GM08714 (cell line): Measurements from ENCODE around the gene MINDY4.

Source experiments
- H3K4me3 ChIP-seq: fragments of 200-500 bp; sonication (Bioruptor generic); 2 replicates; pipeline ENCODE4 v1.5.1; 2014; ENCODE audit warnings: mild to moderate bottlenecking, low read length, inconsistent platforms
- ZNF274 ChIP-seq: IDR thresholded peaks from 2 replicates; pipeline ENCODE4 v1.6.1; 2012; ENCODE audit warnings: mild to moderate bottlenecking, low read depth, low read length

The MINDY4 gene

DNA sequence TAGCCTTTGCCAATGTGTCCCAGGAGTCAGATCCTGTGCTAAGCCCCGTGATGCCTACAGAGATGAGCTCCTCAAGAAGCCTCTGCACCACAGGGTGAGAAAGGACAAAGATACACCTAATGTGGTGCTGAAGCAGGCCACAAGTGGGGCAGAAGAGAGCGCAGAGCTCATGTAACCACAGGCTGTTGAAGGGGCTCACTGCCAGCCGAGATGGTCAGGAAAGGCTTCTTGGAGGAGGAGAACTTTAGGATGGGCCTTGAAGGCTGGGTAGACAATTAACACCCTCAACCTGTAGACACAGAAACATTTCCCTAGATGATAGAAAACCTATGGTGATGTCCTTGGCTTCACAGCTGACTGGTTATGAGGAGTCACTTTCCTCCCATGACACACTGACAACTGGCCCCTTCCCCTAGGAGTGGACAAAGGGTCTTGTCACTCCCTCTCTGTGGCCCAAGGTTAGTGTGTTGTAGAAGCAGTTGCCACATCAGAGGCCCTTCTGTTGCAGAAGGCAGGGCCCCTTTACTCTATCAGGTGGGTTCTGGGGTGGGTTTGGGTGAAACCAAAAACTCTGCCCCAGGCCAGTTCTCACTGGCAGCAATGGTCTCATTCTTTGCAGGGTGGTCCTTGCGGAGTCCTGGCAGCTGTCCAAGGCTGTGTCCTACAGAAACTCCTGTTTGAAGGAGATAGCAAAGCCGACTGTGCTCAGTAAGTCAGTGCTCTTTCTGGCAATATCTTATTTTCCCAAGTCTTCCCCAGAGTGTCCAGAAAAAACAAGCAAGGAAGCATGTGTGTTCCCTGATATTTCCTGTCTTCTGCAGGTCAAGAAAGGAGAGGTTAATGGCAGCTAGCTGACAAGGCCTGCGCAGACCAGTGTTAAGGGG lies 69.2 kb downstream of the MINDY4 start:
- no peak for TF ChIP-seq ZNF274
- H3K4me3 ChIP-seq = no peak overlapping the region

DNA sequence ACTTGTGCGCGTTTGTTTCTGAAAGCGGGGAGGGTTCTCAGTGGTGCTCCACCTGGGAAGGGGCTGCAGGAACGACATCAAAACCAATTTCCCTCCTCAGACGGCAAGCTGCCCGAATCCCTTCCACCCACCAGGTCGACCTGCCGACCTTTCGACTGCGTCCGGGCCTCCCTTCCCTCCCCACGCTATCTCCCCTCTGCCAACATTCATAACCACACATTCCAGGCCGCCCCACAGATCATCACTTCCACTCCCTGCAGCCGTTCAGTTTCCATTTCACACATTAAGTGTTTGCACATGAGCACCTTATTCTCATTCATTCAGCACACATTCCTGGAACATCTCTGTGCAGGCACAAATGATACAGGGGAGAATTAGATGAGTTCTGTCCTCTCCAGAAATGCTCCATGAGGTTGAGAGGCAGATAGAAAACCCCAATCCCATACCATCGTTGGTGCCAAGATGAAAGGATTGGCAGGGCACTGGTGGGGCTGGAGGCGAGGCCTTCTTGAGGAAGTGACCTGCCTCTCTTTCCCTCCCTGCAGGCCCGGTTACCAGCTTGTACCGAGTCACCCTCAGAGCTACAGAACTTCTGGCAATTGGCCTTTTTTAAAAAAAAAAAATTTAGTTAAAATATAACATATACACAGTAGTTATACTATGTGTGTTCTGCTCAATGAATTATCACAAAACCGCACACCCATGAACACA lies 70.0 kb downstream of the MINDY4 start:
- no peak for TF ChIP-seq ZNF274
- H3K4me3 ChIP-seq = no peak overlapping the region

GRCh38 chr7:30841801-30842541 lies 70.8 kb downstream of the MINDY4 start:
- TF ChIP-seq ZNF274 = no peak

GRCh38 chr7:30842542-30843451 lies 71.6 kb downstream of the MINDY4 start:
- H3K4me3 ChIP-seq = no peak overlapping the region
- TF ChIP-seq ZNF274 = no peak

More at GRCh38 chr7:30841801-30842541, 70.8 kb downstream of the MINDY4 start:
- H3K4me3 ChIP-seq = no peak overlapping the region

GRCh38 chr7:30843741-30844482 lies 72.7 kb downstream of the MINDY4 start:
- H3K4me3 ChIP-seq = no peak overlapping the region
- TF ChIP-seq ZNF274 = no peak

DNA sequence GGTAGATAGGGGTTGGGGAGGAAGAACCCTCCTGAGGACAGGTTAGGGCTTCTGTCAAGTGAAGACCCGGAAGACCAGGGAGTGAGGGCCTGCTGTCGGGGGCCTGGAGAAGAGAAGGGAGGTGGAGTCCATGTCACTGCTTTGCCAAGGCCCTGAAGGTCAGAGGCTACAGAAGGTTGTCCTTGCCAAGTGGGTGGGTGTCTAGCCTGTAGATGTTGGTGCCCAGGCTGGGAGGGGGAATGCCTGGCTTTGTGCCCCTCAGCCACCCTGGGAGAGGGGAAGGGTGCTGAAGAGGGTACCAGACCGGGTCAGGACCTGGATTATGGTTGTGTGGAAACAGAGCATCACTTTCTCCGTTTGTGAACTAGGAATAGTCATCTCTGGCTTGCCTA lies 73.3 kb downstream of the MINDY4 start:
- TF ChIP-seq ZNF274 = no peak
- H3K4me3 ChIP-seq = no peak overlapping the region

DNA sequence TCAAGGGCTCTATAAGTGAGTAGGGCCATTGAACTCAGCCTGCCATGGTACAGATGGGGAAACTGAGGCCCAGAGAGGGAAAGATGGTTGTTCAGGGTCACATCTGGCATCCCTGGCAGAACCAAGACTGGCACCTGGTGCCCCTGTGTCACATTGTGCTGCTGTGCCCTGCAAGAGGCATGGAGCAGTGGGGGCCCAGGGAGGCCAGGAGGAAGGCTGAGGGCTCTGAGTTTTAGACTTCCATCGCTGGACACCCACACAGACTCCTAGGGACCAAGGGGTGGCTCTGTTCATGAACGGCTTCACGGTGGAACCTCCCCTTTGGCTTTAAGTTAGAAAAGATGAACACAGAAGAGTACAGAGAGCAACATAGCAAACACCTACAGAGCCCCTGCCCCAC lies 73.7 kb downstream of the MINDY4 start:
- TF ChIP-seq ZNF274 = no peak
- H3K4me3 ChIP-seq = no peak overlapping the region

DNA sequence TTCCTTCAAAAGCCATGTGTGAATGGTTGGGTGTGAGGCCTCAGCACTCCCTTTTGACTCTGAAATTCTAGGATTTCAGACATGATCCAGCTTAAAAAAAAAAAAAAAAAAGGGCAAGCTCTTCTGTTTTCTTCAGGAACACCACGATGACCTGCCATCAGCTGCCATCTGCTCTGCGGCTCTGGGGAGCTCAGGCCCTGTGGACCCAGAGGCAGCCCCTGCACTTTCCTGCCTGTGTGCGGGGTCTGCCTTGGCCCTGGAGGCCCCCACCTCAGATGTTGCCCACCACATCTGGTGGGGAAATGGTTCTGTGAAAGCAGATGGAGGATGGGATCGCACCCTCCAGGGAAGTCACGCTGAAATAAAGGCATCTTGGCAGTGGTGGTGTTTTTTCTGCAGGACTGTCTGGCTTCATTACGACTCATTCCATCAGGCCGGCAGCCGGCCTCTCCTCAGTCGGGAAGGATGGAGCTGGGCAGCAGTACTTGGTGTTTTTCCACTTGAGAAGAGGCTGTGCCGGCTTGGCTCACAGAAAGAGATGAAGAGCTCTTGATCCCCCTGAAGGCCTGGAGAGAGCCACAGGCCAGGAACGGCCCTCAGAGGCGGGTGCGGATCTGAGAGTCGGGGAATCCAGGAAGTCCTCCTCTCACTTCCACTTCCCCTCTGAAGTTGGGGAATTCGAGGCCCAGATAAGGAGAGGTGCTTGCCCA lies 74.4 kb downstream of the MINDY4 start:
- TF ChIP-seq ZNF274 = no peak
- H3K4me3 ChIP-seq = no peak overlapping the region

DNA sequence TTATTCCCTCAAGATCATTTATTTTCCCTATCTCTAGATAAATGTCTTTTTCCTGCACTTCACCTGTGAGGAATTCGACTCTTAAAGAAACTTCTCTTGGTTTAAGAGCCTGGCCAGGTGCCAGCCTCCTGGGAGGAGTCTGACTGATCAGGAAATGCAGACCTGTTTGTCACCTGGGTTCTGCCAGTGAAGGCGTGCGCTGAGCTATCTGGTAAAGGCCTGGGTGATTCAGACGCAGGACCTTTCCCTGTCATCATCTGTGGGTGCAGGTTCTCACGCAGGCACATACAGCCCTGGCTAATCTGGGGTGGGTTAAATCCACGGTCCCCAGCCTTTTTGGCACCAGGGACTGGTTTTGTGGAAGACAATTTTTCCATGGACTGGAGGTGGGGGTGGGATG lies 75.2 kb downstream of the MINDY4 start:
- TF ChIP-seq ZNF274 = no peak
- H3K4me3 ChIP-seq = no peak overlapping the region

DNA sequence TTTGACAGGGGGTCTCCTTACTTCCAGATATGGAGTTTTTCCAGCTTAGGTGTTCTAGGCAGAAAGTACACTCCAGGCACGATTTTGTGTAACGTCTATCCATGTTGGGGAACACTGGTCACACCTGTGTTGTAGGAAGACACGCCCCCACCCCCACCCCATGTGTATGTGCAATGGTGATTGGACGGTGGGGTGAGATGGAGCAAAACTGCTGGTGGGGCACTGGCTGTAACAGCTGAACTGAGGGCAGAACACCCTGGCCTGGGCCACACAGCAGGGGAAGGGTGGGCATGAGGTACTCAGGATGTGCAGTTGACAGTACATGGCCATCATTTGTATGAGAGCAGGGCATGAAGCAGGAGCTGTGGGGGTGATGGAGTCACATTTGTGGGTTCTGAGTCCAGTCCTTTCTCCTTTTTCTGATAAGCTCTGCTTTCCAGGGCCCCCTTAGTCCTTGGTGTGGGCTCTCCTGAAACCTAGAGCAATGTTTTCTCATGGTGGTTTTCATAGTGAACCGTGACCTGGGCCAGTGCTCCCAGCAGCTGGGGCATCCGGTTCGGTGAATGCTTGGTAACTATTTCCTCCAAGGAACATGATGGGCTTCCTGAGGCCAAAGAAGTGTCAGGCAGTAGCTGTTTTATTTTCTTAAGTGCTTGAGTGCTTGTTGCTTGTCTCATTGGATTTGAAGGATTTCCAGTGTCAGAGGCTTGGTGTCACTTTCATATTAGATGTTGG lies 77.1 kb downstream of the MINDY4 start:
- TF ChIP-seq ZNF274 = no peak

DNA sequence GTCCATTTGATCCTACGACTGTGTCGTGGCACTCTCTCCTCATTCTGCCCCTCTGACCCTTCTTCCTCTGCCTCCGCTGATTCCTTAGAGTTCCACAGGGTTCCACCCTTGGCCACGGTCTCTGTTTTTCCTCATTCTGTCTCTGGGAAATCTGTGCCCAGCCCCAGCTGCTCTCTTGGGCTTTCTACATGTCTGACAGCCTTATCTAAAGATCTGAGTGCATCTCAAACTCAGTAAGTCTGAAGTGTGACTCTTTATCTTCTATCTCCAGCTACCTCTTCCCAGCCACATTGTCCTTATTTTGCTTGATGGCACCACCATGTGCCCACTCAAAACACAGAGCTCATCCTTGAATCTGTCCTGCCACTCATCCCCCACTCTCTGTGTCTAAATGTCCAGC lies 78.3 kb downstream of the MINDY4 start:
- TF ChIP-seq ZNF274 = no peak
- no peak overlapping the region for H3K4me3 ChIP-seq

More for the DNA sequence above, 77.1 kb downstream of the MINDY4 start:
- no peak overlapping the region for H3K4me3 ChIP-seq

DNA sequence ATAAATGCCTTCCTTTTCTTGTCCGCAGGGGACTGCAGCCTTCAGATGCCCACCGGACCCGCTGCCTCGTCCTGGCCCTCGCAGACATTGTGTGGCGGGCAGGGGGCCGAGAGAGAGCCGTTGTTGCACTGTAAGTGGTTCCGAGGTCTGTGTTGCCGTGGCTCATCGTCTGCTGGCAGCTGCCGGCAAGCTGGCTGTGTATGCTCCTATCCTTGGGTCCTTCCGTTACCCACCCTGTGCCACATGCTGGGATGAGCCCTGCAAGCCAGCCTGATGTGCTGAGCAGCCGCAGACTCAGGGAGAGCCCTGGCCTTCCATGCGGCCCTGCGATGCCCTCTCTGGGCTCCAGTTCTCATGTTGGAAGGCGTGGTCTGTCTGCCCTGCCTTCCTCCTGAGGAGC lies 79.2 kb downstream of the MINDY4 start:
- no peak overlapping the region for H3K4me3 ChIP-seq
- no peak for TF ChIP-seq ZNF274
